Sigmoid colon (tissue), 3 donors: Measurements from ENCODE around the gene EBNA1BP2.

Experiments
- POLR2A ChIP-seq, 2 donors: fragments of 450-650 bp; IDR thresholded peaks; one replicate each; pipeline ENCODE4 v1.6.1; 2016; ENCODE audit warnings: antibody characterized with exemption in 2 of 2, mild to moderate bottlenecking in 2 of 2, moderate library complexity in 2 of 2
- TF ChIP-seq, protein P1 (sequence below), 4 experiments: fragments of 450-650 bp in 3 of 4; fragments of 200-600 bp in 1 of 4; IDR thresholded peaks; one replicate each; pipeline ENCODE4 v1.5.1; 2016 to 2019; ENCODE audit warnings: antibody characterized with exemption in 4 of 4, mild to moderate bottlenecking in 3 of 4, moderate library complexity in 2 of 4

DNA sequence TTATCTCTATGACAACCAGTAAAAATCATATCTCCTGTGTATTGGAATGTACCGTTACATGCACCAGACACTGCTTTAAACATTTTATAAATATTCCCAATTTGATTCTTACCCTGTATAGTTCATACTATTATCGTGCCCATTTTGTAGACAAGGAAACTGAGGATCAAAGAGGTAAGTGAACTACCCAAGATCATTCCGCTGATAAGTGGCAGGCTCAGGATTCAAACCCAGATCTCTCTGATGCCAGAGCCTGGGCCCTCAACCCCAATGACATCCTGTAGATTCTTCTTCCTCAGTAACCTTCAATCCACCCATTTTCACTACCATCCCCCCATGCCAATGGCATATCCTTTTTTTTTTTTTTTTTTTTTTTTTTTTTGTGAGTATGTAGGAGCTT, 12.3 kb upstream of the EBNA1BP2 start:
- no peak for TF ChIP-seq POLR2A (IDR thresholded peaks at IDR 0.05)
- TF ChIP-seq, protein P1, sequence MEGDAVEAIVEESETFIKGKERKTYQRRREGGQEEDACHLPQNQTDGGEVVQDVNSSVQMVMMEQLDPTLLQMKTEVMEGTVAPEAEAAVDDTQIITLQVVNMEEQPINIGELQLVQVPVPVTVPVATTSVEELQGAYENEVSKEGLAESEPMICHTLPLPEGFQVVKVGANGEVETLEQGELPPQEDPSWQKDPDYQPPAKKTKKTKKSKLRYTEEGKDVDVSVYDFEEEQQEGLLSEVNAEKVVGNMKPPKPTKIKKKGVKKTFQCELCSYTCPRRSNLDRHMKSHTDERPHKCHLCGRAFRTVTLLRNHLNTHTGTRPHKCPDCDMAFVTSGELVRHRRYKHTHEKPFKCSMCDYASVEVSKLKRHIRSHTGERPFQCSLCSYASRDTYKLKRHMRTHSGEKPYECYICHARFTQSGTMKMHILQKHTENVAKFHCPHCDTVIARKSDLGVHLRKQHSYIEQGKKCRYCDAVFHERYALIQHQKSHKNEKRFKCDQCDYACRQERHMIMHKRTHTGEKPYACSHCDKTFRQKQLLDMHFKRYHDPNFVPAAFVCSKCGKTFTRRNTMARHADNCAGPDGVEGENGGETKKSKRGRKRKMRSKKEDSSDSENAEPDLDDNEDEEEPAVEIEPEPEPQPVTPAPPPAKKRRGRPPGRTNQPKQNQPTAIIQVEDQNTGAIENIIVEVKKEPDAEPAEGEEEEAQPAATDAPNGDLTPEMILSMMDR (IDR thresholded peaks at IDR 0.05) = no peak
